NCI-H146 treated with DMSO at 0.1 percent for 48 hours (cell line): Measurements from ENCODE around the gene ALOX12B.
"Not testable (repeated sequence)": the region's sequence is repeated elsewhere in the genome, so short reads cannot be mapped to it uniquely, and the experiment has no call there.

Experiments
- DNase-seq: peaks from one replicate; lab custom pipeline; 2025; ENCODE audit not compliant: unreplicated experiment; lab: John Stamatoyannopoulos, UW

Gene ALOX12B

GRCh38 chr17:8084250-8084649 is 3.3 kb downstream of the ALOX12B start:
- DNase-seq, result no peak

GRCh38 chr17:8082292-8082691 is 5.2 kb downstream of the ALOX12B start:
- DNase-seq, result no peak

GRCh38 chr17:8081876-8082275 is 5.6 kb downstream of the ALOX12B start:
- DNase-seq, result no peak

- DNase-seq, result no peak
These were observed 6.7 kb downstream of the ALOX12B start for GRCh38 chr17:8080799-8081219.

GRCh38 chr17:8080208-8080798 is 7.2 kb downstream of the ALOX12B start:
- no peak for DNase-seq

GRCh38 chr17:8079291-8080207 is 8.0 kb downstream of the ALOX12B start:
- peak; percentile 40 for DNase-seq

- not testable (repeated sequence) for DNase-seq
These were observed 9.6 kb downstream of the ALOX12B start for GRCh38 chr17:8077939-8078338.

GRCh38 chr17:8076502-8077266 is 10.8 kb downstream of the ALOX12B start:
- DNase-seq, result no peak

- no peak for DNase-seq
These were observed 11.8 kb downstream of the ALOX12B start for GRCh38 chr17:8075574-8076342.

- DNase-seq, result no peak
These were observed 12.4 kb downstream of the ALOX12B start for GRCh38 chr17:8075081-8075480.

- DNase-seq, result no peak
These were observed 13.0 kb downstream of the ALOX12B start for GRCh38 chr17:8074554-8074953.

GRCh38 chr17:8073627-8074484 is 13.7 kb downstream of the ALOX12B start:
- DNase-seq, result no peak

- DNase-seq, result no peak
These were observed 14.6 kb downstream of the ALOX12B start for GRCh38 chr17:8072729-8073461.

- DNase-seq, result no peak
These were observed 15.2 kb downstream of the ALOX12B start for GRCh38 chr17:8072341-8072728.

GRCh38 chr17:8071496-8071895 is 16.0 kb downstream of the ALOX12B start:
- DNase-seq, result no peak

- DNase-seq, result no peak
These were observed 18.0 kb downstream of the ALOX12B start for GRCh38 chr17:8069587-8069860.

- no peak for DNase-seq
These were observed 18.6 kb downstream of the ALOX12B start for GRCh38 chr17:8068736-8069586.

- no peak for DNase-seq
These were observed 19.7 kb downstream of the ALOX12B start for GRCh38 chr17:8067806-8068205.
